HAP-1 (cell line): ENCODE measurements around the gene ELOVL6.
"Not testable (repeated sequence)": the region's sequence is repeated elsewhere in the genome, so short reads cannot be mapped to it uniquely, and the experiment has no call there.

ENCODE experiments used
- DNase-seq, 2 experiments: peaks; one replicate each; pipeline ENCODE4 v3.0.0-alpha.2; 2016 to 2020; ENCODE audit warnings: low spot score in 2 of 2
- H3K27me3 ChIP-seq: fragments of 250-450 bp; sonication (Bioruptor Pico); 2 replicates; pipeline ENCODE4 v1.5.1; 2020; ENCODE audit warnings: low read depth, mild to moderate bottlenecking, moderate library complexity
- H3K36me3 ChIP-seq: fragments of 250-450 bp; sonication (Bioruptor Pico); replicated peaks from 2 replicates; pipeline ENCODE4 v1.5.1; 2020; ENCODE audit warnings: mild to moderate bottlenecking
- H3K4me1 ChIP-seq: fragments of 250-450 bp; sonication (Bioruptor Pico); 2 replicates; pipeline ENCODE4 v1.5.1; 2020; ENCODE audit warnings: mild to moderate bottlenecking
- H3K4me3 ChIP-seq: fragments of 250-450 bp; sonication (Bioruptor Pico); 2 replicates; pipeline ENCODE4 v1.5.1; 2020; ENCODE audit warnings: mild to moderate bottlenecking, moderate library complexity
- H3K9me3 ChIP-seq: fragments of 250-450 bp; sonication (Bioruptor Pico); 2 replicates; pipeline ENCODE4 v1.5.1; 2020; ENCODE audit warnings: mild to moderate bottlenecking, moderate library complexity
- in situ Hi-C: fragments of 300-500 bp; cut with MboI; formaldehyde crosslinking; loops from 3 replicates; pipeline ENCODE4 v1.14.3; 2020; ENCODE audit warnings: low sequenced_read_pairs, inconsistent platforms, mixed read lengths

Gene ELOVL6

GRCh38 chr4:110088670-110089069 is 109.7 kb downstream of the ELOVL6 start:
- DNase-seq, result no peak
- H3K4me1 ChIP-seq, result peaks cover 22% of the 10 kb centered on the region
- H3K36me3 ChIP-seq, result no peaks in the 10 kb centered on the region
- H3K9me3 ChIP-seq, result no peaks in the 10 kb centered on the region
- no peaks in the 10 kb centered on the region for H3K27me3 ChIP-seq
- no peak overlapping the region for H3K4me3 ChIP-seq
- in situ Hi-C loops, result no loop called here

GRCh38 chr4:110087070-110087708 is 111.2 kb downstream of the ELOVL6 start:
- H3K36me3 ChIP-seq, result no peaks in the 10 kb centered on the region
- no peaks in the 10 kb centered on the region for H3K9me3 ChIP-seq
- H3K27me3 ChIP-seq, result no peaks in the 10 kb centered on the region
- peak in 1 of 2 experiments; percentile 53 for DNase-seq
- peaks cover 21% of the 10 kb centered on the region for H3K4me1 ChIP-seq
- H3K4me3 ChIP-seq, result no peak overlapping the region
- in situ Hi-C loops, result no loop called here

- H3K9me3 ChIP-seq, result no peaks in the 10 kb centered on the region
- H3K27me3 ChIP-seq, result no peaks in the 10 kb centered on the region
- H3K36me3 ChIP-seq, result no peaks in the 10 kb centered on the region
- peaks cover 16% of the 10 kb centered on the region for H3K4me1 ChIP-seq
- H3K4me3 ChIP-seq, result no peak overlapping the region
- DNase-seq, result no peak
- in situ Hi-C loops, result no loop called here
These were observed 113.3 kb downstream of the ELOVL6 start for GRCh38 chr4:110085131-110085530.

- no peaks in the 10 kb centered on the region for H3K9me3 ChIP-seq
- DNase-seq, result no peak
- no peak overlapping the region for H3K4me3 ChIP-seq
- H3K27me3 ChIP-seq, result no peaks in the 10 kb centered on the region
- H3K36me3 ChIP-seq, result no peaks in the 10 kb centered on the region
- in situ Hi-C loops, result no loop called here
- peaks cover 16% of the 10 kb centered on the region for H3K4me1 ChIP-seq
These were observed 114.3 kb downstream of the ELOVL6 start for GRCh38 chr4:110084154-110084553.

- H3K4me1 ChIP-seq, DNase-seq, H3K9me3 ChIP-seq, H3K4me3 ChIP-seq, in situ Hi-C loops, H3K36me3 ChIP-seq, H3K27me3 ChIP-seq: not testable (repeated sequence)
These were observed 120.3 kb downstream of the ELOVL6 start for GRCh38 chr4:110078148-110078547.

- H3K4me3 ChIP-seq, H3K36me3 ChIP-seq, DNase-seq, H3K9me3 ChIP-seq, H3K27me3 ChIP-seq, H3K4me1 ChIP-seq, in situ Hi-C loops: not testable (repeated sequence)
These were observed 121.6 kb downstream of the ELOVL6 start for GRCh38 chr4:110076828-110077227.

GRCh38 chr4:110075891-110076290 is 122.5 kb downstream of the ELOVL6 start:
- H3K4me1 ChIP-seq, result no peaks in the 10 kb centered on the region
- in situ Hi-C loops, result no loop called here
- no peaks in the 10 kb centered on the region for H3K9me3 ChIP-seq
- DNase-seq, result no peak
- H3K27me3 ChIP-seq, result no peaks in the 10 kb centered on the region
- no peaks in the 10 kb centered on the region for H3K36me3 ChIP-seq
- H3K4me3 ChIP-seq, result no peak overlapping the region

GRCh38 chr4:110075083-110075738 is 123.2 kb downstream of the ELOVL6 start:
- in situ Hi-C loops, result no loop called here

GRCh38 chr4:110074570-110074969 is 123.8 kb downstream of the ELOVL6 start:
- Histone ChIP-seq H3K4me1 (no peaks in the 10 kb centered on the region), H3K9me3 (no peaks in the 10 kb centered on the region), H3K27me3 (no peaks in the 10 kb centered on the region), H3K4me3 (no peak overlapping the region), H3K36me3 (no peaks in the 10 kb centered on the region)
- in situ Hi-C loops, result no loop called here
- DNase-seq, result no peak

More at GRCh38 chr4:110075083-110075738, 123.2 kb downstream of the ELOVL6 start:
- H3K4me3 ChIP-seq, result no peak overlapping the region
- no peak for DNase-seq
- no peaks in the 10 kb centered on the region for H3K27me3 ChIP-seq
- H3K9me3 ChIP-seq, result no peaks in the 10 kb centered on the region
- no peaks in the 10 kb centered on the region for H3K4me1 ChIP-seq
- no peaks in the 10 kb centered on the region for H3K36me3 ChIP-seq

- in situ Hi-C loops, result no loop called here
- Histone ChIP-seq H3K4me1 (no peaks in the 10 kb centered on the region), H3K4me3 (no peak overlapping the region), H3K27me3 (no peaks in the 10 kb centered on the region), H3K9me3 (no peaks in the 10 kb centered on the region), H3K36me3 (no peaks in the 10 kb centered on the region)
- no peak for DNase-seq
These were observed 125.2 kb downstream of the ELOVL6 start for GRCh38 chr4:110073053-110073845.

GRCh38 chr4:110071466-110071865 is 126.9 kb downstream of the ELOVL6 start:
- no peak for DNase-seq
- in situ Hi-C loops, result no loop called here
- Histone ChIP-seq H3K9me3 (no peaks in the 10 kb centered on the region), H3K36me3 (no peaks in the 10 kb centered on the region), H3K4me1 (no peaks in the 10 kb centered on the region), H3K4me3 (no peak overlapping the region), H3K27me3 (no peaks in the 10 kb centered on the region)

- no peaks in the 10 kb centered on the region for H3K9me3 ChIP-seq
- H3K27me3 ChIP-seq, result no peaks in the 10 kb centered on the region
- no peak for DNase-seq
- no peaks in the 10 kb centered on the region for H3K4me1 ChIP-seq
- in situ Hi-C loops, result no loop called here
- H3K36me3 ChIP-seq, result no peaks in the 10 kb centered on the region
- H3K4me3 ChIP-seq, result no peak overlapping the region
These were observed 130.2 kb downstream of the ELOVL6 start for GRCh38 chr4:110068248-110068647.

- H3K36me3 ChIP-seq, result no peaks in the 10 kb centered on the region
- no peaks in the 10 kb centered on the region for H3K27me3 ChIP-seq
- H3K4me3 ChIP-seq, result no peak overlapping the region
- no peak for DNase-seq
- no peaks in the 10 kb centered on the region for H3K4me1 ChIP-seq
- in situ Hi-C loops, result no loop called here
- no peaks in the 10 kb centered on the region for H3K9me3 ChIP-seq
These were observed 133.5 kb downstream of the ELOVL6 start for GRCh38 chr4:110064934-110065333.

GRCh38 chr4:110064295-110064694 is 134.1 kb downstream of the ELOVL6 start:
- DNase-seq, result no peak
- no peaks in the 10 kb centered on the region for H3K4me1 ChIP-seq
- H3K36me3 ChIP-seq, result no peaks in the 10 kb centered on the region
- in situ Hi-C loops, result no loop called here
- no peaks in the 10 kb centered on the region for H3K9me3 ChIP-seq
- no peak overlapping the region for H3K4me3 ChIP-seq
- H3K27me3 ChIP-seq, result no peaks in the 10 kb centered on the region
